Measurements from ENCODE around the gene HSBP1L1.

- TF ChIP-seq EZH2 (IDR thresholded peaks at IDR 0.05; ENCODE audit: borderline replicate concordance, low read depth, low read length, severe bottlenecking) (no peak), MAX (IDR thresholded peaks at IDR 0.05; ENCODE audit: insufficient read depth, insufficient read length) (no peak), POLR2A (IDR thresholded peaks at IDR 0.05; ENCODE audit: low read depth, low read length) (no peak), GATA2 (IDR thresholded peaks at IDR 0.05; ENCODE audit: insufficient read depth, insufficient read length, low read depth, low read length) (no peak), CTCF (IDR thresholded peaks at IDR 0.05; ENCODE audit: extremely low read depth in 1 of 2, insufficient read depth in 1 of 2, low read depth in 1 of 2, low read length in 2 of 2) (no peak), POLR2AphosphoS5 (IDR thresholded peaks at IDR 0.05; ENCODE audit: insufficient read depth, low read depth, low read length) (no peak), JUN (IDR thresholded peaks at IDR 0.05; ENCODE audit: borderline replicate concordance, insufficient read depth, insufficient read length, low read depth) (no peak), MYC (IDR thresholded peaks at IDR 0.05; ENCODE audit: low read depth, low read length) (no peak)
These were observed 45.8 kb upstream of the HSBP1L1 start for GRCh38 chr18:79918615-79919011.
